Head of caudate nucleus (tissue), 42 donors: ENCODE data around the gene LIMS2.
A peak's percentile ranks its signal among the peaks of the same experiment; 100 is the strongest.

Experiments used
- DNase-seq, 42 donors: peaks; one replicate each; pipeline versions ENCODE4 v3.0.0 to v3.0.0-alpha.2; 2020 to 2021; ENCODE audit warnings: mixed read lengths in 7 of 42
- intact Hi-C: fragments of 100-400 bp; cut with DNase I; formaldehyde crosslinking; loops from one replicate; pipeline ENCODE4 v1.15.0; 2022

Gene LIMS2

GRCh38 chr2:127630864-127631540 is 44.3 kb downstream of the LIMS2 start:
- no peak for DNase-seq
- intact Hi-C loops, result no loop called here

- intact Hi-C loops, result no loop called here
- no peak for DNase-seq
Measured at GRCh38 chr2:127630096-127630863, 45.0 kb downstream of the LIMS2 start.

GRCh38 chr2:127629637-127630036 is 45.7 kb downstream of the LIMS2 start:
- no peak for DNase-seq
- intact Hi-C loops, result no loop called here

GRCh38 chr2:127628767-127629614 is 46.3 kb downstream of the LIMS2 start:
- intact Hi-C loops, result no loop called here
- DNase-seq, result no peak

GRCh38 chr2:127627740-127628571 is 47.4 kb downstream of the LIMS2 start:
- DNase-seq, result no peak
- intact Hi-C loops, result no loop called here

- DNase-seq, result no peak
- intact Hi-C loops, result no loop called here
Measured at GRCh38 chr2:127626917-127627739, 48.2 kb downstream of the LIMS2 start.

GRCh38 chr2:127626175-127626574 is 49.2 kb downstream of the LIMS2 start:
- intact Hi-C loops, result no loop called here

GRCh38 chr2:127625572-127625951 is 49.8 kb downstream of the LIMS2 start:
- intact Hi-C loops, result no loop called here
- DNase-seq, result peak in 2 of 42 donors; percentile 2 to 10

More at GRCh38 chr2:127626175-127626574, 49.2 kb downstream of the LIMS2 start:
- peak in 1 of 42 donors; percentile 4 for DNase-seq

- DNase-seq, result peak in 3 of 42 donors; percentile 4 to 11 (median 6)
- intact Hi-C loops, result no loop called here
Measured at GRCh38 chr2:127624756-127625571, 50.4 kb downstream of the LIMS2 start.

- peak in 3 of 42 donors; percentile 4 to 8 (median 5) for DNase-seq
- intact Hi-C loops, result no loop called here
Measured at GRCh38 chr2:127624320-127624755, 51.0 kb downstream of the LIMS2 start.

GRCh38 chr2:127623388-127624319 is 51.7 kb downstream of the LIMS2 start:
- intact Hi-C loops, result no loop called here
- DNase-seq, result peak in 10 of 42 donors; percentile 1 to 33 (median 10)

- DNase-seq, result peak in 9 of 42 donors; percentile 3 to 26 (median 8)
- intact Hi-C loops, result no loop called here
Measured at GRCh38 chr2:127622561-127623387, 52.6 kb downstream of the LIMS2 start.

GRCh38 chr2:127621981-127622431 is 53.3 kb downstream of the LIMS2 start:
- DNase-seq, result peak in 5 of 42 donors; percentile 3 to 12 (median 8)
- intact Hi-C loops, result no loop called here

- intact Hi-C loops, result no loop called here
- DNase-seq, result peak in 2 of 42 donors; percentile 4
Measured at GRCh38 chr2:127620866-127621265, 54.5 kb downstream of the LIMS2 start.
